Natural killer cell treated with Interleukin-12 subunit alpha and Interleukin-12 subunit beta and Interleukin-15 and Interleukin-18, amount 100 ng/mL, for 72 hours (primary cell): ENCODE measurements around the gene SLC39A11. TPM values are rescaled to one million over a fixed set of nuclear protein-coding genes. Genes with fewer than 3 reads are reported as not detected.
"Not testable (repeated sequence)": the region's sequence is repeated elsewhere in the genome, so short reads cannot be mapped to it uniquely, and the experiment has no call there.

ENCODE experiments used
- ATAC-seq, 2 donors: fragments of 150-1000 bp; cut with Tn5 transposase in 1 of 2; sonication (Bioruptor Pico), chemical (Tn5 transposase) in 1 of 2; 2 replicates each; pipeline ENCODE4 v1.10.0; 2021
- DNase-seq: peaks from one replicate; pipeline ENCODE4 v3.0.0; 2022; ENCODE audit warnings: low spot score
- H3K27ac Mint-ChIP-seq, 2 donors: 1 replicate in 1 of 2; 2 replicates in 1 of 2; pipeline ENCODE4 v1.8.0; 2022; ENCODE audit warnings: mixed read lengths in 2 of 2, mild to moderate bottlenecking in 1 of 2, moderate library complexity in 1 of 2
- H3K27me3 Mint-ChIP-seq, 2 donors: 1 replicate in 1 of 2; 2 replicates in 1 of 2; pipeline ENCODE4 v1.8.0; 2022; ENCODE audit warnings: mixed read lengths in 2 of 2
- H3K36me3 Mint-ChIP-seq: one replicate; pipeline ENCODE4 v1.8.0; 2022; ENCODE audit warnings: mixed read lengths
- H3K4me1 Mint-ChIP-seq, 2 donors: 1 replicate in 1 of 2; 2 replicates in 1 of 2; pipeline ENCODE4 v1.8.0; 2022; ENCODE audit warnings: low read depth in 2 of 2, mixed read lengths in 2 of 2, mild to moderate bottlenecking in 1 of 2
- H3K4me3 Mint-ChIP-seq: one replicate; pipeline ENCODE4 v1.8.0; 2022; ENCODE audit warnings: mixed read lengths
- H3K9me3 Mint-ChIP-seq: 2 replicates; pipeline ENCODE4 v1.8.0; 2022; ENCODE audit warnings: mixed read lengths
- total RNA-seq, 2 donors: library from RNA; stranded (reverse); gene quantifications; one replicate each; pipeline ENCODE4 v1.2.3, GENCODE V29; 2022

The SLC39A11 gene
- total RNA-seq, 2 donors from 2014 or later, result 25.6 to 56.1 TPM

DNA sequence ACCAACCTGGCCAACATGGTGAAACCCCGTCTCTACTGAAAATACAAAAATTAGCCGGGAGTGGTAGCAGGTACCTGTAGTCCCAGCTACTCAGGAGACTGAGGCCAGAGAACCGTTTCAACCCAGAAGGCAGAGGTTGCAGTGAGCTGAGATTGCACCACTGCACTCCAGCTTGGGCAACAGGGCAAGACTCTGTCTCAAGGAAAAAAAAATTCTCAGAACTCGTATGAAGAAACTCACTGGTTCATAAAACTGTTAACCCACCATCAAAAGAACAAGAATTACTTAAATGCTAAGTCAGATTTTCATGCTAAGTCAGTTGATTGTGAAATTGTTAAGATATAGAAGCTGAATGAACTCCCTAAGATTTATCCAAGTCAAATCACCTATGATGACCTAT is 31.3 kb downstream of the SLC39A11 start:
- no peak overlapping the region for H3K27ac Mint-ChIP-seq
- DNase-seq, result no peak
- H3K27me3 Mint-ChIP-seq, result no peaks in the 10 kb centered on the region
- no peaks in the 10 kb centered on the region for H3K9me3 Mint-ChIP-seq
- peaks cover 6 to 11% of the 10 kb centered on the region in 2 donors for H3K4me1 Mint-ChIP-seq
- H3K4me3 Mint-ChIP-seq, result no peak overlapping the region
- H3K36me3 Mint-ChIP-seq, result no peaks in the 10 kb centered on the region
- no peak for ATAC-seq

GRCh38 chr17:73060721-73061120 is 31.8 kb downstream of the SLC39A11 start:
- Mint-ChIP-seq H3K4me1 (peaks cover 6 to 9% of the 10 kb centered on the region in 2 donors), H3K27ac (no peak overlapping the region), H3K9me3 (no peaks in the 10 kb centered on the region), H3K4me3 (no peak overlapping the region), H3K27me3 (no peaks in the 10 kb centered on the region), H3K36me3 (no peaks in the 10 kb centered on the region)
- DNase-seq (no peak), ATAC-seq (no peak)

- not testable (repeated sequence) for ATAC-seq, H3K27ac Mint-ChIP-seq
Observed at GRCh38 chr17:73059713-73060112, 32.8 kb downstream of the SLC39A11 start.

DNA sequence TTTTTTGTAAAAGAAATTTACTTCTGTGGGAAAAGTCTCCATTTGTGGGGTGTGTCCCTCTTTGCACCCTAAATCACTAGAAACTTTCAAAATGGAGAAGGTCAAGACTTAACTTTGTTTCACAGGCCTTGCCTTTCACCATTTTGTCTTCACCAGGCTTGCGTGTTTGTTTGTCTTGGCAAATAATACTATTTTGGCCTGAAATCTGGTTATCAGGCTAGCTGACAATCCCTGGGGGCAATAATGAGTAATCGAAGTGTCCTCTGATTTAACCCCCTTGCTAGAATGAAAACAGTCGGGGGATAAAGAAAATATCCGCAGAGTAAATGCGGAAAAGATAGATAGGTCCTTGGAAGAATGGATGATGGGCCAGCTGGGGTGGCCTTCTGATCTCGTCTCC is 34.5 kb downstream of the SLC39A11 start:
- no peak overlapping the region for H3K4me3 Mint-ChIP-seq
- H3K36me3 Mint-ChIP-seq, result no peaks in the 10 kb centered on the region
- no peaks in the 10 kb centered on the region for H3K9me3 Mint-ChIP-seq
- no peak for ATAC-seq
- DNase-seq, result no peak
- H3K4me1 Mint-ChIP-seq, result no peaks in the 10 kb centered on the region
- H3K27ac Mint-ChIP-seq, result no peak overlapping the region
- no peaks in the 10 kb centered on the region for H3K27me3 Mint-ChIP-seq

More at GRCh38 chr17:73059713-73060112, 32.8 kb downstream of the SLC39A11 start:
- not testable (repeated sequence) for H3K27me3 Mint-ChIP-seq, H3K4me3 Mint-ChIP-seq, DNase-seq, H3K4me1 Mint-ChIP-seq, H3K9me3 Mint-ChIP-seq, H3K36me3 Mint-ChIP-seq

DNA sequence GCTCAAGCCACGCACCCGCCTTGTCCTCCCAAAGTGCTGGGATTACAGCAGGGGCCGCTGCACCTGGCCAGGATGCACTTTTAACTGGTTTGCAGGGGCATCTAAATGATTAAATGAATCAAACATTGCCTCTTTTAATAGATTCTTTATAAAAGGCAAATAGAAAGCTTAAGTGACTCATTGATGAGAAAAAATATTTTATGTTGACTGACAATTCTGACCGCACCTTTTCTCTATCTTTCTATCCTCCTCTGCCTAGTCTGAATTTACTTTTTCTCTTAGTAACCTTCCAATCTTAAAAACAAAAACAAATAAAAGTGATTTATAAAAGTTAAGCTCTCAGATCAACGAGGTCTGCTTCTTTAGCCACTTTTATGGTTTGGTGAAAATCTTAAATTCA is 35.3 kb downstream of the SLC39A11 start:
- H3K4me3 Mint-ChIP-seq, result no peak overlapping the region
- no peak for DNase-seq
- no peaks in the 10 kb centered on the region for H3K27me3 Mint-ChIP-seq
- no peak overlapping the region for H3K27ac Mint-ChIP-seq
- peaks cover 0 to 2% of the 10 kb centered on the region in 2 donors for H3K4me1 Mint-ChIP-seq
- no peak for ATAC-seq
- no peaks in the 10 kb centered on the region for H3K36me3 Mint-ChIP-seq
- no peaks in the 10 kb centered on the region for H3K9me3 Mint-ChIP-seq

- DNase-seq, result no peak
Observed at GRCh38 chr17:73052923-73053322, 39.6 kb downstream of the SLC39A11 start.

DNA sequence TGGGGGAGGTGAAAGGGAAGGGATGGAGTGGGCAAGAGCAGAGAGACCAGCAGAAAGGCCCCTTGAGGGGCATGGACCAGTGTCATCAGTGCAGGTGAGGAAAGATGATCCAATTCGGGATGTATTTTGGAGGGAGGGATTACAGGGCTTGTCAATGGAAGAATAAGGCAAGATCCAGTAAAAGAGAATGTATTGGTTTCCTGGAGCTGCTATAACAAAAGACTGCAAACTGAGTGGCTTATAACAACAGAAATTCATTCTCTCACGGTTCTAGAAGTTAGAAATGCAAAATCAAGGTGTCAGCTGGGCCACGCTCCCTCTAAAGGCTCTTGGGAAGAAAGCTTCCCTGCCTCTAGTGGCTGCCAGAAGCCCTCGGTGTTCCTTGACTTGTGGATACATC is 41.7 kb downstream of the SLC39A11 start:
- Mint-ChIP-seq H3K9me3 (no peaks in the 10 kb centered on the region), H3K4me1 (peaks cover 8 to 9% of the 10 kb centered on the region in 2 donors), H3K4me3 (no peak overlapping the region), H3K27ac (no peak overlapping the region), H3K36me3 (no peaks in the 10 kb centered on the region), H3K27me3 (no peaks in the 10 kb centered on the region)
- ATAC-seq (no peak), DNase-seq (no peak)

More at GRCh38 chr17:73052923-73053322, 39.6 kb downstream of the SLC39A11 start:
- Mint-ChIP-seq H3K27ac (no peak overlapping the region), H3K4me3 (no peak overlapping the region), H3K36me3 (no peaks in the 10 kb centered on the region), H3K4me1 (peaks cover 5 to 6% of the 10 kb centered on the region in 2 donors), H3K9me3 (no peaks in the 10 kb centered on the region), H3K27me3 (no peaks in the 10 kb centered on the region)
- no peak for ATAC-seq

GRCh38 chr17:73048170-73048569 is 44.3 kb downstream of the SLC39A11 start:
- Mint-ChIP-seq H3K27me3 (no peaks in the 10 kb centered on the region), H3K9me3 (no peaks in the 10 kb centered on the region), H3K4me1 (peaks cover 16 to 19% of the 10 kb centered on the region in 2 donors), H3K36me3 (no peaks in the 10 kb centered on the region), H3K4me3 (no peak overlapping the region), H3K27ac (no peak overlapping the region)
- ATAC-seq (no peak), DNase-seq (no peak)

DNA sequence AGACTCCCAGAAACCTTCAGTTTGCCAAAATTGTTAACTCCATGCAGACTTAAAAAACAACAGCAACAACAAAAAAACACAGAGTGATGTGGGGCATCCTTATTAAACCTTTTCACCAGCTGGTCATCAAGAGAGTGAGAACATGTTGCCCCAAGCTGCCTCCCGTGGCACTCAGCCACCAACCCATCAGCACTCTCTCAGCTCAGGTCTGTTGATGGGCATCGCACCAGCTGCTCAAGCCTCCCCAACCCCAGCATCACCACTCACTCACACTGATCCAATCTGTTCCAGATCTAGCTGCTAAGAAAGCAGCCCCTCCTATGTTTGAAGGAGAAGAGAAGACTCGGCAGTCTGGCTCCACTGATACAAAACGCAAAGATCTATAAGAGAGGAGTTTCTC is 46.8 kb downstream of the SLC39A11 start:
- H3K9me3 Mint-ChIP-seq, result no peaks in the 10 kb centered on the region
- DNase-seq (no peak), ATAC-seq (no peak)
- H3K4me3 Mint-ChIP-seq, result no peak overlapping the region
- peaks cover 10 to 24% of the 10 kb centered on the region in 2 donors for H3K4me1 Mint-ChIP-seq
- H3K36me3 Mint-ChIP-seq, result peaks cover 5% of the 10 kb centered on the region
- no peak overlapping the region for H3K27ac Mint-ChIP-seq
- H3K27me3 Mint-ChIP-seq, result no peaks in the 10 kb centered on the region

DNA sequence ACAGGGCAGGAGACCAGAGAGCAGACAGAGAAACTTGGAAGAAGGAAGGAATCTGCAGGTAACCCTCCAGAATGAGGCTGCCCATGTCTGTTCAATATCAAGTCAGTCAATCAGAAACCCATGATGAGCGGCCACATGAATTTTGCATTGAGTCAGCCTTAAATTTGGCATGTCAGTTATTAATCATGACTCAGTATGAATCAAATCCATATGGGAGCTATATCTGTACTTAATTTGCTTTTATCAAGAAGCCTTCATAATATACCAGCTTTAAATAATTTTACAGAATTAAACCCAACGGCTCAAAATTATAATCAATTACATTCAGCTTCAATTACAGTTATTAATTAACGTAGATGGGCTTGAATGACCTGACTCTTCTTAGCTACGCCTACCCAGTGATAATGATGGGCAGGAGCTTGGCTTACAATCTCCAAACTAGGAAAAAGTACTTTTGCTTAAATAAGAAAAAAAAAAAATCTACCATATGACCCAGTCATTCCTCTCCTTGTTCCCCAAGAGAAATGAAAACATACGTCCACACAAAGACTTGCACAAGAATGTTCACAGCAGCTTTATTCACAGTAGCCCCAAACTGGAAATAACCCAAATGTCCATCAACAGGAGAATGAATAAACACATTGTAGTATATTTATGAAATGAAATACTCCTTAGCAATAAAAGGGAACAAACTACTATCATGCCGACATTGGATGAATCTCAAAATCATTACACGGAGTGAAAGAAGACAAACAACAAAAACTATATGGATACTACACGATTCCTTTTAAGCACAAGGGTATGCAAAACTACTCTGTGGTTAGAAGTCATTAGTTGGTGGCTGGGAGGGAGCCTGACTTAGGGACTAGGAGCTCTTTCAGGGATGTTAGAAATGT is 48.6 kb downstream of the SLC39A11 start:
- DNase-seq, result no peak
- Mint-ChIP-seq H3K27ac (no peak overlapping the region), H3K36me3 (peaks cover 5% of the 10 kb centered on the region), H3K4me1 (peaks cover 12 to 20% of the 10 kb centered on the region in 2 donors), H3K27me3 (no peaks in the 10 kb centered on the region), H3K9me3 (no peaks in the 10 kb centered on the region), H3K4me3 (no peak overlapping the region)
- peak in 1 of 2 donors; percentile 33 for ATAC-seq

DNA sequence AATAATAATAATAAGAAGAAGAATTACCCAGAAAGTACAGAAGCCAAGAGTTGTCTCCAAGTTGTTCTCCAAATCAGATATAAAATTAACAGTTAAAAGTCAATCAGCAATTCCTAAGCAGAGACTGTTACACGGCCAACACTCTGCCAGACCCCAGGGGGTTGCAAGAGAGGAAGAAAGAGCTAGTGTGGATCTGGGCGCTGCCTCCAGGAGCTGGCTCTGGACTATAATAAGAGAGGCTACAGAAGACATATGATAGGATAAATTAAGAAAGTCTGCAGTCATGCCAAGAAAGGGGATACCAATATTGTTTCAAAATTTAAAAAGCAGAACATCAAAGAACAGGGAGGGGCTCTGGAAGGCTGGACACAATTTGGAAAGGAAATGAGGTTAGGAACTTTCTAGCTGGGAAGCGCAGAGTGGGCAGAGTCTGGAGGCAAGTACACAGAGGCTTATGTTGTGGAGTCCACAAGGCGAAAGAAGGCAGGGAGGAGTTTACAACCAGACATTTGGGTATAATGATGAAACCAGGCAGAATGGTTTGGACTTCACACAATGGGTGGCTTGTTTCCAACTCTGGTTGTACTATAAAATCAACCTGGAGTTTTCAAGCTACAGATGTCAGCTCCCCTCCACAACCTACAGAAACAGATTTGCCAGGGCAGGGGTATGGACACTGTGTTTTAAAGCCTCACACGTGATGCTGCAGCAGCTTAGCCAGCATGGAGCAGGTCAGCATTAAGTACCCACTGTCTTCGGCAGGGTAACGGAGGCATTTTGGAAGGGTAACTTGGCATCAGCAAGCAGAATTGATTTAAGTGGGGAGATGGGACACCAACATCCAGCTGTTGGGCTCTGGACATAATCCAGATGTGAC is 49.4 kb downstream of the SLC39A11 start:
- Mint-ChIP-seq H3K27me3 (no peaks in the 10 kb centered on the region), H3K27ac (no peak overlapping the region)

GRCh38 chr17:73042225-73042624 is 50.3 kb downstream of the SLC39A11 start:
- H3K27ac Mint-ChIP-seq, result no peak overlapping the region
- no peak for ATAC-seq

More for the DNA sequence above, 49.4 kb downstream of the SLC39A11 start:
- H3K4me1 Mint-ChIP-seq, result peaks cover 14 to 20% of the 10 kb centered on the region in 2 donors
- DNase-seq (no peak), ATAC-seq (no peak)
- no peak overlapping the region for H3K4me3 Mint-ChIP-seq
- H3K9me3 Mint-ChIP-seq, result no peaks in the 10 kb centered on the region
- peaks cover 5% of the 10 kb centered on the region for H3K36me3 Mint-ChIP-seq

GRCh38 chr17:73039282-73039681 is 53.2 kb downstream of the SLC39A11 start:
- ATAC-seq, result no peak
- H3K27me3 Mint-ChIP-seq, result no peaks in the 10 kb centered on the region
- peaks cover 5% of the 10 kb centered on the region for H3K36me3 Mint-ChIP-seq

More at GRCh38 chr17:73042225-73042624, 50.3 kb downstream of the SLC39A11 start:
- no peaks in the 10 kb centered on the region for H3K27me3 Mint-ChIP-seq
- H3K36me3 Mint-ChIP-seq, result peaks cover 5% of the 10 kb centered on the region
- H3K4me1 Mint-ChIP-seq, result peaks cover 16 to 20% of the 10 kb centered on the region in 2 donors
- H3K4me3 Mint-ChIP-seq, result no peak overlapping the region
- DNase-seq, result no peak
- no peaks in the 10 kb centered on the region for H3K9me3 Mint-ChIP-seq

DNA sequence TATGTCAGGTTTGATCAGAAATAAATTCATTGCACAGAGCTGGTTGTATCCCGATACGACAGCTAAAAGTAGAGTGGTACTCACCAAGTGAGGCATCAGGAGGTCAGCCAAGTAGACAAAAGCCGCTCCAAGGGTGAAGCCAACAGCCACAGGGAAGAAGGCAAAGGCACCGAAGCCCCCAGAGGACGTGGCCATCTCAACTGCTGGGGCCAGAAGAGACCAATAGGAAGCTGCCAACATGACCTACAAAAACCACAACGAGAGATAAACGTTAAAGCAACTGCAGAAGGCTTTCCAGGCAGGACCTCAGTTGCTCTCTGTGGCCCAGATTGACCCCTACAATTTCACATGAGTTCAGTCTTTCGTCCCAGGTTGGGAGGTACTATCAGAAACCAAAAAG is 61.0 kb downstream of the SLC39A11 start:
- DNase-seq (no peak), ATAC-seq (no peak)
- no peak overlapping the region for H3K4me3 Mint-ChIP-seq
- H3K27ac Mint-ChIP-seq, result no peak overlapping the region
- H3K9me3 Mint-ChIP-seq, result no peaks in the 10 kb centered on the region
- H3K4me1 Mint-ChIP-seq, result peaks cover 5 to 15% of the 10 kb centered on the region in 2 donors
- no peaks in the 10 kb centered on the region for H3K36me3 Mint-ChIP-seq
- H3K27me3 Mint-ChIP-seq, result no peaks in the 10 kb centered on the region

More at GRCh38 chr17:73039282-73039681, 53.2 kb downstream of the SLC39A11 start:
- Mint-ChIP-seq H3K27ac (no peak overlapping the region), H3K4me1 (peaks cover 14 to 15% of the 10 kb centered on the region in 2 donors), H3K9me3 (no peaks in the 10 kb centered on the region), H3K4me3 (no peak overlapping the region)
- DNase-seq, result no peak
